Coronary artery (tissue), 2 donors: Measurements from ENCODE around the gene TFPI2.
A peak's percentile ranks its signal among the peaks of the same experiment; 100 is the strongest.
"Not testable (repeated sequence)": the region's sequence is repeated elsewhere in the genome, so short reads cannot be mapped to it uniquely, and the experiment has no call there.

Source experiments
- DNase-seq: peaks from one replicate; pipeline ENCODE4 v3.0.0-alpha.2; 2017; ENCODE audit warnings: low spot score
- H3K27ac ChIP-seq, 2 donors: fragments of 200-600 bp; sonication (generic); one replicate each; pipeline ENCODE4 v1.5.1; 2016 to 2019
- H3K4me3 ChIP-seq: fragments of 200-600 bp; sonication (generic); 2 replicates; pipeline ENCODE4 v1.5.1; 2016; ENCODE audit warnings: mild to moderate bottlenecking, moderate library complexity
- TF ChIP-seq, protein P1 (sequence below): fragments of 200-600 bp; sonication (generic); IDR thresholded peaks from one replicate; pipeline ENCODE4 v1.5.1; 2019; ENCODE audit warnings: antibody characterized with exemption

TFPI2 gene

GRCh38 chr7:93926800-93927199 is 36.2 kb upstream of the TFPI2 start:
- DNase-seq, result no peak
- no peak overlapping the region for H3K4me3 ChIP-seq
- TF ChIP-seq, protein P1, sequence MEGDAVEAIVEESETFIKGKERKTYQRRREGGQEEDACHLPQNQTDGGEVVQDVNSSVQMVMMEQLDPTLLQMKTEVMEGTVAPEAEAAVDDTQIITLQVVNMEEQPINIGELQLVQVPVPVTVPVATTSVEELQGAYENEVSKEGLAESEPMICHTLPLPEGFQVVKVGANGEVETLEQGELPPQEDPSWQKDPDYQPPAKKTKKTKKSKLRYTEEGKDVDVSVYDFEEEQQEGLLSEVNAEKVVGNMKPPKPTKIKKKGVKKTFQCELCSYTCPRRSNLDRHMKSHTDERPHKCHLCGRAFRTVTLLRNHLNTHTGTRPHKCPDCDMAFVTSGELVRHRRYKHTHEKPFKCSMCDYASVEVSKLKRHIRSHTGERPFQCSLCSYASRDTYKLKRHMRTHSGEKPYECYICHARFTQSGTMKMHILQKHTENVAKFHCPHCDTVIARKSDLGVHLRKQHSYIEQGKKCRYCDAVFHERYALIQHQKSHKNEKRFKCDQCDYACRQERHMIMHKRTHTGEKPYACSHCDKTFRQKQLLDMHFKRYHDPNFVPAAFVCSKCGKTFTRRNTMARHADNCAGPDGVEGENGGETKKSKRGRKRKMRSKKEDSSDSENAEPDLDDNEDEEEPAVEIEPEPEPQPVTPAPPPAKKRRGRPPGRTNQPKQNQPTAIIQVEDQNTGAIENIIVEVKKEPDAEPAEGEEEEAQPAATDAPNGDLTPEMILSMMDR, result no peak
- peak overlapping the region; percentile 39 to 66 for H3K27ac ChIP-seq

DNA sequence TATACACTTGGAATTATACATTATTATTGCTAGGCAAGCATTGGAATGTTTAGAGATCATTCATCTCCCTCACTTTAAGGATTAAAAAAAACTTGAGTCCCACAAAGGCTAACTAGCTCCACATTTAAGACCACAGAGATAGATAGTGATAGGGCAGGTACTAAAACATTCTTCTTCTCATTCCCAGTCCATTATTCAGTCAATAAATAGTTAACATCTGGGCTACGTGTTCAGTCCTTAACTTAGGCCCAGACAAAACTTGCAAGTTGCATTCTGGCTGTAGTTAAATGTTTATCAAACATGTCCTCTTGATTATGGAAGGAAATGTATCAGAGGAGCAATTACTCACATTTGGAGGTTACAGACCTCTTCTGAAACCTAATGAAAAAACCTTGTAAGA is 33.4 kb upstream of the TFPI2 start:
- Histone ChIP-seq H3K4me3 (peak overlapping the region; percentile 83), H3K27ac (peak overlapping the region; percentile 27 to 30)
- DNase-seq, result no peak
- TF ChIP-seq, protein P1, result no peak

GRCh38 chr7:93923296-93923695 is 32.7 kb upstream of the TFPI2 start:
- peak overlapping the region; percentile 83 for H3K4me3 ChIP-seq
- peak overlapping the region in 1 of 2 donors; percentile 27 for H3K27ac ChIP-seq
- TF ChIP-seq, protein P1, result no peak
- DNase-seq, result no peak

GRCh38 chr7:93921607-93922566 is 31.3 kb upstream of the TFPI2 start, which contains the start of gene GNG11:
Gene GNG11, plus strand, starts transcription at chr7:93921735. Its CDS starts 403 bp downstream, at chr7:93922138.
- H3K27ac ChIP-seq, result peak within 1 kb of the TSS; percentile 84 to 96
- TF ChIP-seq, protein P1, result no peak
- peak; percentile 88 for DNase-seq

GRCh38 chr7:93921186-93921585 is 30.6 kb upstream of the TFPI2 start:
- Histone ChIP-seq H3K4me3 (peak overlapping the region; percentile 83), H3K27ac (peak overlapping the region; percentile 84 to 96)
- no peak for DNase-seq
- TF ChIP-seq, protein P1, result no peak

More at GRCh38 chr7:93921607-93922566, 31.3 kb upstream of the TFPI2 start, which contains the start of gene GNG11:
- peak within 1 kb of the TSS; percentile 83 for H3K4me3 ChIP-seq

DNA sequence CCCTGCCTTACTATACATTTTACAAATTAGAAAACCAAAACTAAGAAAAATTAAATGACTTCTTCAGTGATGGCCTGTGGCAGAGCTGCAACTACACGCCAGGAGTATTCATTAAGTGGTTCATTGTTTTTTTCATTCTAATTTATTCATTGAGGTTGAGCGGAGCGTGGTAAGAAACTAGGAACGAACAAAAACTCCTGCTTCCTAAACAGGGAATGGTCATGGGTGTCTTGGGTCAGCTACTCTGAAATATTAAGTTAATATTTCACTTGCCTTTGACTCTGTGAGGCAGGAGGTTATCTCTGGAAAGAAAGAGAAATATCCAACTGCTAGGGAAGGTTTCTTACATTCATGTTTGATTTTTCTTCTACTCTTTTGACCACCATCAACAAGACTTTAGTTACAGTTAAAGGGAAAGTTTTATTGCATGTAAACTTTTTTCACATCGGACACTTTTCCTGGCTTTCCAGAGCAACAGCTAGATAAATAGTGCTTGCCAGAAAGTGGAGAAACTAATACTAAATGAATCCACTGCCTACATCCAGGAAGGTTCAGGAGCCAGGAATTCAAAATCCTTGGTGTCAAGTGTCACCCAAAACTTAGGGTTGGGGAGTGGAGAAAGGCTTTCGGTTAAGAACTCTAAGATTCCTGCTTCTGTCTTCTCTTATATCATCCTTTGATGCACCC is 30.1 kb upstream of the TFPI2 start:
- H3K27ac ChIP-seq, result peak overlapping the region; percentile 84 to 96
- TF ChIP-seq, protein P1, result no peak
- H3K4me3 ChIP-seq, result peak overlapping the region; percentile 83
- DNase-seq, result no peak

DNA sequence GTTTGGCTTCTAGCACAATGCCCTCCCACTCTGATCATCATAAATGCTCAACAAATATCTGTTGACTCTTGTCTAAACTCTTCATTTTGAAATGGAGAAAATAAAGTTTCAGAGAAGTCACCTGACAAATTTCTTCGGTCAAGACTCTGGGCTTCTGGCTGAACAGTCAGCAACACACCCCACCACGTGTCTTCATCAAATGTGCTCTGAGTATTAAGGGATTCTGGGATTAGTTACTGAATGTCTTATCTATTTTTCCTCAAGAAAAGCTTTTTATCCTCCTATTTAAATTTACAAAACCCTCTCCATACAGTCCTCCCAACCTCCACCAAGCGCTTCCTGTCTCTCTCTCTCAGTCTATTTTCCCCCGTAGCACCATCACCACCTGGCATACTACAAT is 25.8 kb upstream of the TFPI2 start:
- DNase-seq, H3K4me3 ChIP-seq, H3K27ac ChIP-seq: not testable (repeated sequence)

DNA sequence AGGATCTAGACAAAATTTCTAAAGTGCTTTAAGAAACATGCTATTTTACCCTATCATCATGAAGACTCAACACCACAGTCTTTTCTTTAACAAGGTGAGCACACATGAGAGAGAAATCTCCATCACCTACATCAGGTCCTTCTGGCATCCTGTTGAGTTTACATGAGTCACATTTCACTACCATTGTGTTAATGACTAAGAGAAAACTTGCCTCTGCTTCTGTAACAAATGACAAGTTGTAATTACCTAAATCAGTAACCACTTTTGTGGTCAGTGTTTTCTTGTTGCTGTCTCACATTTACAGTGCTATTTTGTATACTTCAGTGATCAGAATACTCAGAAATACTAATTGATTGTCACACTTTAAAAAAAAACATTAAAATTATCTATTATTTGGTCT is 25.3 kb upstream of the TFPI2 start:
- DNase-seq, H3K4me3 ChIP-seq, H3K27ac ChIP-seq: not testable (repeated sequence)

- H3K4me3 ChIP-seq, H3K27ac ChIP-seq, DNase-seq: not testable (repeated sequence)
Observed at GRCh38 chr7:93915206-93915842, 24.8 kb upstream of the TFPI2 start.
